C4-2B (cell line): ENCODE measurements around the gene SLC39A11.
"Not testable (repeated sequence)": the region's sequence is repeated elsewhere in the genome, so short reads cannot be mapped to it uniquely, and the experiment has no call there.

Experiments used
- H3K27ac ChIP-seq: fragments of 450-650 bp; 2 replicates; pipeline ENCODE4 v1.5.1; 2017
- ZFX ChIP-seq: fragments of 450-650 bp; IDR thresholded peaks from 2 replicates; pipeline ENCODE4 v1.6.1; 2017
- TF ChIP-seq, protein P1 (sequence below): fragments of 450-650 bp; conservative IDR thresholded peaks from 2 replicates; pipeline ENCODE4 v1.5.1; 2017; ENCODE audit warnings: mild to moderate bottlenecking

Gene SLC39A11

DNA sequence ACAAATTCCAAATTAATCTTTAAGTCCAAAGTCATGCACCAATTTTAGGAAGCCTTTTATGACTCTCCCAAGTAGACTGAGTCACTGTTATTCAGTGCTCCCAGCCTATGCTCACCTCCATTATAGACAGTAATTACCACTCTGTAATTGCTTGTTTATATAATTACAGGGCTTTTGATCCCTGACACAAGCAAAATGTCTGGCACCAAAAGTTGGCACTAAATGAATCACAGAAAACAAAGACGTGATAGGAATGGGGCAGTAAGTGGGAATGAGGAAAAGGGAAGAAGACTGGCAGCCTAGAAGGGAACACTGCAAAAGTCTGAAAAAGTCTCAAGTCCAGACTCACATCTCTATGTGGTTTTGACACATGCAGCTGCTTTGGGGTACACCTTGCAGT lies 94.1 kb downstream of the SLC39A11 start:
- H3K27ac ChIP-seq = no peak overlapping the region
- TF ChIP-seq, protein P1, sequence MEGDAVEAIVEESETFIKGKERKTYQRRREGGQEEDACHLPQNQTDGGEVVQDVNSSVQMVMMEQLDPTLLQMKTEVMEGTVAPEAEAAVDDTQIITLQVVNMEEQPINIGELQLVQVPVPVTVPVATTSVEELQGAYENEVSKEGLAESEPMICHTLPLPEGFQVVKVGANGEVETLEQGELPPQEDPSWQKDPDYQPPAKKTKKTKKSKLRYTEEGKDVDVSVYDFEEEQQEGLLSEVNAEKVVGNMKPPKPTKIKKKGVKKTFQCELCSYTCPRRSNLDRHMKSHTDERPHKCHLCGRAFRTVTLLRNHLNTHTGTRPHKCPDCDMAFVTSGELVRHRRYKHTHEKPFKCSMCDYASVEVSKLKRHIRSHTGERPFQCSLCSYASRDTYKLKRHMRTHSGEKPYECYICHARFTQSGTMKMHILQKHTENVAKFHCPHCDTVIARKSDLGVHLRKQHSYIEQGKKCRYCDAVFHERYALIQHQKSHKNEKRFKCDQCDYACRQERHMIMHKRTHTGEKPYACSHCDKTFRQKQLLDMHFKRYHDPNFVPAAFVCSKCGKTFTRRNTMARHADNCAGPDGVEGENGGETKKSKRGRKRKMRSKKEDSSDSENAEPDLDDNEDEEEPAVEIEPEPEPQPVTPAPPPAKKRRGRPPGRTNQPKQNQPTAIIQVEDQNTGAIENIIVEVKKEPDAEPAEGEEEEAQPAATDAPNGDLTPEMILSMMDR = no peak
- TF ChIP-seq ZFX = no peak

DNA sequence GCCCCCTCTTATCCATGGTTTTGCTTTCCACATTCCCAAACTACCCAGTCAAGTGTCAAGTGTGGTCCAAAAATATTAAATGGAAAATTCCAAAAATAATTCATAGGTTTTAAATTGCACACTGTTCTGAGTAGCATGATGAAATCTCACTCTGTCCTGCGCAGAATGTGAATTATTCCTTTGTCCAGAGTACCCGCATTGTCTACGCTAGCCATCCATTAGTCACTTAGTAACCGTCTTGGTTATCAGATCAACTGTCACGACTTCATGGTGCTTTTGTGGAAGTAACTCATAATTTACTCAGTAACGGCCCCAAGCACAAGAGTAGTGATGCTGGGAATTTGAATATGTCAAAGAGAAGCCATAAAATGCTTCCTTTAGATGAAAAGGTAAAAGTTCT lies 94.9 kb downstream of the SLC39A11 start:
- no peak overlapping the region for H3K27ac ChIP-seq
- TF ChIP-seq, protein P1 = no peak
- no peak for TF ChIP-seq ZFX

DNA sequence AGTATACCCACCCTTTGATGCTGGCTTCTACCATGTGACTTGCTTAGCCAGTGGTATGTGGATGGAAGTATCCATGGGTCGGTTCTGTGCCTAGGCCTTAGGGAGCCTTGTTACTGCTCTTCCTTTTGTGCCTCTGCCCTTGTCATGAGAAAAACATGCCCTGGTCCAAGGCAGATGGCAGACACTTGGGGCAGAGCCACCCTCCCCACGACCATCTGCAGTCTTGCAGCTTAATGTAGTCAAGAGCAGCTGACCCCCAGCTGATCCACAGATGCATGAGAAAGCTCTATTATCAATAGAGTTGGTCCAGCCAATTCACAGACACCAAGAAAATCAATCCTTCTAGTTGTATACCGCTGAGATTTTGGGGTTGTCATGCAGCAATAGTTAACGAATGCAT lies 95.7 kb downstream of the SLC39A11 start:
- no peak for TF ChIP-seq ZFX
- TF ChIP-seq, protein P1 = no peak
- no peak overlapping the region for H3K27ac ChIP-seq

DNA sequence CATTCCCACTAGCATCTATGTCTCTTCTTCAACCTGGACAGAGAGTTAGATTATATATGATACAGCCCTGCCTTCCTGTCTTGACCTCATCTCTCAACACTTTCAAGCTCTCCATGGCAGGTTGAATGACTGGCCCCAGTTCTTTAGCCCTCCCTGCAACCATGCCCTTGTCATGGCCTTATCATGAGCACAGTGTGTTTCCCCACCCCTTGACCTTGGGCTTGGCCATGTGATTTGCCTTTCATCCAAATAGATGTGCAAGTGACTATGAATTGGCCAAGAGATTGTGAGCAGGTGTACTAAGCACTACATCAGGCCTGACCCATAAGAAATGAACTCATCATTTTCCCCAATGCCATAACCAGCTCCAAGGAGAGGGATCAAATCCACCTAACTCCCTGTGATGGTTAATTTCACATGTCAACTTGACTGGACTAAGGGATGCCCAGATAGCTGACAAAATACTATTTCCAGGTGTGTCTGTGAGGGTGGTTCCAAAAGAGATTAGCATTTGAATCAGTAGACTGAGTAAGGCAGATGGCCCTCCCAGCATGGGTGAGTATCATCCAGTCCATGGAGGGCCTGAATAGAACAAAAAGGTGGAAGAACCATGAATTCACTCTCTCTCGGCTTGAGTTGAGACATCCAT lies 97.4 kb downstream of the SLC39A11 start:
- H3K27ac ChIP-seq = no peak overlapping the region
- TF ChIP-seq, protein P1 = no peak
- no peak for TF ChIP-seq ZFX

DNA sequence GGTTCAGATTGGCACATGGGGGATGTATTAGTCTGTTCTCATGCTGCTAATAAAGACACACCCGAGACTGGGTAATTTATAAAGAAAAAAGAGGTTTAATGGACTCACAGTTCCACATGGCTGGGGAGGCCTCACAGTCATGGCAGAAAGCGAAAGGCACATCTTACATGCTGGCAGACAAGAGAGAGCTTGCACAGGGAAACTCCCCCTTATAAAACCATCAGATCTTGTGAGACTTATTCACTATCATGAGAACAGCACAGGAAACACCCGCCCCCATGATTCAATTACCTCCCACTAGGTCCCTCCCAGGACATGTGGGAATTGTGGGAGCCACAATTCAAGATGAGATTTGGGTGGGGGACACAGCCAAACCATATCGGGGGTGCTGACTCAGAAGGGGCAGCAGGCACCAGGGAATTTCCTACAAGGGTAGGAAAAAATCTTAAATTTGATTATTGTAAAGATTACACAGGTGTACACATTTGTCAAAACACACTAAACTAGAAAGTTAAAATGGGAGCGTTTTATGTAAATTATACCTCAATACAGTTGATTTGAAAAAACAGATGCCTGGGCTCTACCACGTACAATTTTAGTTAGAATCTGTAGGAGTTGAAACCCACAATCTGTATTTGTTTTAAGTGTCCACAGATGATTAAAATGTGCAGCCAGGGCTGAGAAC lies 99.6 kb downstream of the SLC39A11 start:
- H3K27ac ChIP-seq = not testable (repeated sequence)

DNA sequence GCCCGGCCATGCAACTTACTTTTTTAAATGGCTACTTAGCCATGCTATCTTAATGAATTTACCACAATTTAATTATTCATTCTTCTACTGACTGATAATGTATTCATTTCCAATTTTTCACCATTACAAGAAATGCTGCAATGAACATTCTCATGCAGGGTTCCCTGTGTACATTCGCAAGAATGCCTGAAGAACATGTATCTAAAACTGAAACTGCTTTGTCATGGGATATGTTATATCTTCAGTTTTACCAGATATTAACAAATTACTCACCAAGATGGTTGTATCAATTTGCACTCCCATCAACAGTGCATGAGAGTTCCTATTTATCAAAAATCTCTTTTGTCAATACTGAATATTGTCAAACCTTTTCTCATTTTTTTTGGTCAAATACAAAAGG lies 100.8 kb downstream of the SLC39A11 start:
- TF ChIP-seq, protein P1 = no peak
- TF ChIP-seq ZFX = no peak
- H3K27ac ChIP-seq = no peak overlapping the region

DNA sequence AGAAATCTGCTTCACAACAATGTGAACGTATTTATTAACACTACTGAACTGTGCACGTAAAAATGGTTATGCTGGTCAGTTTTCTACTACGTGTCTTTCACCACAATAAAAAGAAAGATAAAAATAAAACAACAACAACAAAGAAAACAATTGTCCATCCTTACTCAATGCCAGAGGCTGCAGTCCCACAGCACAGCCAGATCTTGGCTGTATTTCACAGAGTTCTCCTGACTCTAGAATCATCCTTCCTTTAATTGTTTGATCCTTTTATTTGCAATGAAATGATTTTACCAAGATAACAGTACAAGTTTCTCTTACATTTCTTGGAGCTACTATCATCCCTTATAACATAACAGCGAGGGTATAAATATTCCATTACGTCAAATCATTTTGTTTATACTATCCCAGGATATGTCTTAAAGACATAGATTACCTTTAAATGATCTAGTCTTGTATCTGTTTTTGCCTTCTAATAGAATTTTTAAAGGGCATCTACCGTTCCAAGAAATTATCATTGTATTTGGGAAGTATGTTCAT lies 103.3 kb downstream of the SLC39A11 start:
- no peak overlapping the region for H3K27ac ChIP-seq
- TF ChIP-seq, protein P1 = no peak
- TF ChIP-seq ZFX = no peak

DNA sequence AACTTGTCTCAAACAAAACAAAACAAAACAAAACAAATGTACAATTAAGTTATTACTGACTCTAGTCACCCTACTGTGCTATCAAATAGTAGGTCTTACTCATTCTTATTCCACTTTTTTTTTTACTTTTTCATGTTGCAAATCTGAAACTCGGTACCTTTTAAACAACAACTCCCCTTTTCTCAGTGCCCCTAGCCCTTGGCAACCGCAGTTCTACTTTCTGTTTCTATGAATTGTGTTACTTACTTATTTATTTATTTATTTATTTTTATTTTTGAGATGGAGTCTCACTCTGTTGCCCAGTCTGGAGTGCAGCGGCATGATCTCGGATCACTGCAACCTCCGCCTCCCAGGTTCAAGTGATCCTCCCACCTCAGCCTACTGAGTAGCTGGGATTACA lies 104.0 kb downstream of the SLC39A11 start:
- TF ChIP-seq ZFX = no peak
- TF ChIP-seq, protein P1 = no peak
- no peak overlapping the region for H3K27ac ChIP-seq
